ENCODE data around the gene LMO1.

The LMO1 gene

DNA sequence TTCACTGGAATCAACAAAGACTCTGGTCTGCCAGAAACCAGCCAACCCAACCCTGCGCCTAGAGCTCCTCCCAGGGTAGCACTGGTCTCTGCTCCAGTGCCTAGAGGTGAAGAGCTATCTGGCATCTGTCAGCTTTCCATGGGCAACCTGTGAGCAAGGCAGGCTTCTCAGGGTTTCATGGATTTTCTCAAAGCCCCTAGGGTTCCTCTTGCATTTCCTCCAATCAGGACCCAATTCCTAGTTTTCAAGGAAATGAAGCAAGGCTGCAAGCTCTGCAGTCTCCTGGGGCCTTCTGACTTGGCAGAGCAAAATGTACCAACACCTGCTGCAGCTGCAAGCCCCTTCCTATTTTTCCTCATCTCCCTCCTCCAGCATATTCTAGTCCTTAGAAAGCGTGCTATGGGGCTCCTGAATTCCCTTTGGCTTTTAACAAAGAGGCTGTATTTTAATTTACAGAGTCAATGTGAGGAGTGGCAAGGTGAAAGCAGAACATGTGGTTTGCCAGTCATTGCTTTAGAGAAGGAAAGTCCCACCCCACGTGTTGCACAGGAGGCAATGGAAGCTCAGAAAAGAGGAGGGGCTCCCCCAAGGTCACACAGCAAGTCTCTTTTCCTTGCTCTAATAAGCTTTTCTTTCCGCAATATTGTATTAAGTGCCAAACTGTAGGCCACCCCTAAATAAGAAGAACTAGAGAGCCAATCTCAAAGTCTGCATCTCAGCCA lies 61.9 kb downstream of the LMO1 start:
- no peak for DNase-seq

DNA sequence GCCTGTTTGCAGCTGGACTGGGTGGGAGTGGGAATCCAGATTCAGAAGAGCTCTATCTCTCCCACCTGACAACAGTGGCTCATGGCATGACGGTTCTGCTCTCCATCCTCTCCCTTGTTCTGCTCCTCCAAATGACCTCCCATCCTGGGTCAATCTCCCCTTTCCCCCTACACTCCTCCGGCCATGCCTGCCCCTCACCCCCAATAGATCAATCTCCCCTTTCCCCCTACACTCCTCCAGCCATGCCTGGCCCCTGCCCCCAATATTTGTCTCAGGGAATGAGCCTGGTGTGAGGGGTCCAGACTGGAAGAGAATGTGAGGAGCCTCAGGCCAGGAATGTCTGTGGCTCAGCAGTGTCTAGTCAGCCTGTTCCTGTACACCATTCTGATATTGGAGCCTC lies 64.0 kb downstream of the LMO1 start:
- no peak for DNase-seq

DNA sequence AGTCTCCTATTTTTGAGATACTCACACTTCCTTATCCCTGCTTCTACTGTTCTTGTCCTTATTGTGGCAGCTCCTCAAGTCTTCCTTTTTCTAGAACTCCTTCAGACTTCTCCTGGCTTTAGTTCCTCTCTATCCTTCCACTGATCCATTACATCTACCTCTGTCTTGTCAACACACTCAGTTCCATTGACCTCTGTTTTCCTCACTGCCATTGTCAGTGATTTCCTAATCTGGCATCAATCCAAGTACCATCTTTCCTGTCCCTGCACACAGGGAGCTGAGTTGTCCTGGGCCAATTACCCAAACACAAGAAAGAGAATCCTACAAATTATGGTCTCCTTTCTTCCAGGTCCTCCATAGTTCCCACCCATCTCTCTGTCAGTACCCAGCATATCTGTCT lies 66.9 kb downstream of the LMO1 start:
- no peak for DNase-seq

DNA sequence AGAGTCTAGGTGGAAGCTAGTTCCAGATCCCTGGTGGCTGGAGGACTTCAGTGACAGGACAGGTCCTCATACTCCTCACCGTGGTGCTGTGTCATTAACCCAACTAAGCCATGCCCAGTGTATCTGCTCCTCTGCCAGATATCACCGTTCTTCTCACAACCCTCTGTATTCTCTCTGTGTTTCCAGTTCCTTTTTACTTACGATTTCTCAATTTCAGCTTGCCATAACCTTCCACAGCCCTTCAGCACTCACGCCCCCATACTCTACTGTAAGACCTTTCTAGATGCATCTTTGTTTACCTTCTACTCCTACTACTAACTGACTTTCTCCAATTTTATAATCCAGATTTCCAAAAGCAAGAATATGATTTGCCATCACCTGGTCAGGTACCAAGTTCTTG lies 68.7 kb downstream of the LMO1 start:
- no peak for DNase-seq

DNA sequence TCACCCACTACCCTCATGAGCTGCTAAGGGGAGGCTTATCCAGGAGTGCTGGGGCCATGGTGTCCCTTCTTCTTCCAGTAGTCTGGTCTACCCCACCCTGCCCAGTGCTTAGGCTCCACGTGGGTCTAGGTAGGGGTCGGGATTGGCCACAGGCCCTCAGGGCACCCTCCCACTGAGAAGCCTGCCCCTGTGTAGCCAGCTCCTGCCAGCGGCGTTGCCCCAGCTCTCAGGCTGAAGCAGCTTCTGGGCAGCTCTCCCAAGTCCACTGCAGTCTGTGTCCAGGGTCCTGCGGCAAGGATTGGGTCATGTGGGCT lies 70.8 kb downstream of the LMO1 start:
- DNase-seq = no peak

DNA sequence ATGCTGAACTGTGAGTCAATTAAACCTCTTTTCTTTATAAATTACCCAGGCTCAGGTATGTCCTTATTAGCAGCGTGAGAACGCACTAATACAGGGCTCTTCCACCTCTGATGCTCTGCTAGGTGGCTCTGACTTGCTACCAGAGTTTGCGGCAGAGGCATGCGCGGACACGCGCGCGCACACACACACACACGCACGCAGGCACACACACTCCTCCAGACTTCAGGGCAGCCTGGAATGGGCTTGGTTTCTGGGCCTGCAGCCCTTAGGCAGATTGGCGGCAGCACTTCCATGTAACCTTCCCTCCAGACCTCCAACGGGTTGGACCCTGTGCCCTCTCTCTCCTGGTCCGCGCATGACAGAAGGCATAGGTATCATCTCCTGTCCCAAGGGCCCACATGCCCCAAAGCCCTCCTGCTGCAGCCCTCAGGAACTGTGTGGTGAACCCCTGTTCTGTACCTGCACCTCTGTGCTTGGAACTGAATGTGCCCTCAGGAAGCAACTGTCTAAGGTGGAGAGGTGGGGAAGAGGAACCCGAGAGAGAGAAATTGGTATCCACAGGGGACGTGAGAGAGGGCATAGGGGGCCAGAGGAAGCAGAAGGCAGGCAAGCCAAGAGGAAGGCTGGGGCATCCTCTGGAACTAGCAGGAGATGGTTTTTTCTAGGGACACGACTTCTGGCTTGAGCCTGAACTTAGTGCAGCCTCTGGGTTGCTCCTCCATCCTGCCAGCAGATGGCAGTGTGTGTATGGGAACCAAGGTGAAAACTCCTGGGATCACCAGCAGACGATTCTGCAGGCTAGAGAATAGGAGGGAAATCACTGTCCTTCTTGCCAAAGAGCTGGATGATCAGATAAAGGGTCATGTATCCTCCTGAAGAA lies 71.4 kb downstream of the LMO1 start:
- DNase-seq = peak; percentile 25

DNA sequence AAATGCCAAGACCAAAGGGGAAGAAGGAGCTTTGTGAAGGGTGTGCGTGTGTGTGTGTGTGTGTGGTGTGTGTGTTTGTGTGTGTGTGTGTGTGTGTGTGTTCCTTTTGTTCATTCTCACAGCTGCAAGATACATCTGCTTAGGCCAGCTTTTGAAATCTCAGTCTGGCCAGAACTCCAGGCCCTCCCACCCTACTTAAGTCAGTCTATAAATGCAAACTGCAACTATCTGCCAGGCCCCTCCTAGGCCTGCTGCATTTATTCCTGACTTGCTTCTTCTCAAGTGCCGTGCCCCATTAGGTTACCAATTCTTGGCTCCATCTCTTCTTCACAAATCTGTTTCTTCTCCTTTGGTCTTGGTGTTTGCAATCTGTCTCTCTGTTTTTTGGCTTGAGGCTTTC lies 73.2 kb downstream of the LMO1 start:
- DNase-seq = no peak

DNA sequence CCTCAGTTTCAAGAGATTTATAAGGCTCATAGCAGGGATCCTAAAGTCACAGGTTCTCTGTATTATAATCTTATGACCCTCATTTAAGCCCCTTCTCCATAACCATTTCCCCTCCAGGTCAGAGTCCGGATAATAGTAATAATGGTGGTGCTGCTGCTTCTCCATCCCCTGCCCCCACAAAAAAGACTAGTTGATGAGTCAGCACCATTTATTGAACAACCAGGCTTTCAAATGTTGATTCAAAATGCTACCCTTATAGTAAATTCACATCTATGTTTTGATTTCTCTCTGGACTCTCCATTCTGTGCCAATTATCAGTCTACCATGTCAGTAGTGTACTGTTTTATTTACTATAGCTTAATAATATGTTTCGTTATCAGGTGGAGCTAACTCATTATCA lies 77.2 kb downstream of the LMO1 start:
- no peak for DNase-seq

DNA sequence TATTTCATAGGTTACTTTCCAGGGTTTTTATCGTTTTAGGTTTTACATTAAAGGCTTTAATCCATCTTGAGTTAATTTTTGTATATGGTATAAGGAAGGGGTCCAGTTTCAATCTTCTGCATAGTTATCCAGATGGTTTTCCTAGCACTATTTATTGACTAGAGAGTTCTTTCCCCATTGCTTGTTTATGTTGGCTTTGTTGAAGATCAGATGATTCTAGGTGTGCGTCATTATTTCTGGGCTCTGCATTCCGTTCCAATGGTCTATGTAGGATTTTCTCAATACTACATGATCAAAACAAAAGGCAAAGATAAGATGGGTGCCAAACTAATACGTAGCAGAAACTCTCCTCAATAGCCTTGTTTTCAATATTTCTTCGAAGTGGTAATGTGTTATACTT lies 80.6 kb downstream of the LMO1 start:
- DNase-seq = no peak

DNA sequence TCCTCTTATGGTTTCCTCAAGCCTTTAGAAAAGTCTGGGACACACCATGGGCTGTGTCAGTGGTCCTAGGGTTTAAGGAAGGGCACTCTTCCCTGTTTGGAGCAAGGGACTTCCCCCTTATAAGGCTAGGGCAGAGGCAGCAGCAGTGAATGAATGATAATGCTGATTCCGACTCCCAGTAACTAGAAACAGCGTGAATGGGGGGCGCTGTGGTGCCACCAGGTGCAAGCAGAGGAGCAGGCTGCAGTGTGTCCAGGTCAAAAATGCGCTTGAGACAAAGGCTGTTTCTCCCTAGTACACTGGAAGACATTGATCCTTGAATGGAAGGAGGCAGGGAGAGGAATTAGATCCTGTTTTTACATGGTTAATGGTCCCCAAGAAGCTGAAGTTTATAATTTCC lies 83.2 kb downstream of the LMO1 start:
- no peak for DNase-seq

DNA sequence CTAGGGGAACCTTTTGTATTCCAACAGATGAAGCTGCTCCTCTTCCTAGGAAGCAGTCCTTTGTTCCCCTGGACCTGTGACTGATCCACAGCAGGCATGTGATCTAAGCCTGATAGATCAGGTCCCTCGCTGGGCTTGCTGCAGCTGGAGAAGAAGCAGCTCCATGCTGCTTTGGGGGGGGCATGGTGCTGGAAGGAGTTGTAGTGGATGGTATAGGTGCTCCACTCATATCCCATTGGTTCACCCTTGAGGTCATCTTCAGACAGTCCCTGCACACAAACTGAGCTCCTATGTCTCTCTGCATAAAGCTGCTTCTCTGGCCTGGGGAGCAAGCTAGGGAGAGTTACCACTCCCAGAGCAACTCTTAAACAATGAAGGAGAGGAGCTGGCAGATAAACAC lies 85.4 kb downstream of the LMO1 start:
- DNase-seq = no peak

DNA sequence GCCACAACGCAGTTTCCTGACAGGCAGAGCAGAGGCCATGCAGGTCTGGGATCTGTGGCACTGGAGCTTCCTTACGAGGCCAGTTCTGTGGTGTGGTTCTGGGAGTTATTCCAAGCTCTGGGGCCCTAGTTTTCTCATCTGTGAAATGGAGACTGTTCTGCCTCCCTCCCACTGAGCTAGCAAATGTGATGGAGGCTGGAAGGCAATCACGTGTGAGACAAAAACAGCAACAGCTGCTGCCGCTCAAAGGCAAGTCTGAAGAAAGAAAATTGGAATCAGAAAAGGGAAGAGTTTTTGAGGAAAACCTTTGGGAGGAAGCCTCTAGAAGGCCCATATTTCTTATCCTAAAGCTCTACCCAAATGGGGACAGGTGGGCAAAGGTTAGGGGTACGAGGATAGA lies 86.5 kb downstream of the LMO1 start:
- no peak for DNase-seq
